T-helper 1 cell treated with Interleukin-12 subunit alpha and Interleukin-12 subunit beta and Interleukin-4 antibody, amounts not matched to agents 30 μg/mL and 1 μg/mL, for 36 hours (primary cell): ENCODE measurements around the gene SERPINA9.

ENCODE experiments used
- H3K27ac Mint-ChIP-seq: one replicate; pipeline ENCODE4 v1.8.0; 2021; ENCODE audit warnings: mild to moderate bottlenecking, mixed read lengths
- H3K27me3 Mint-ChIP-seq: one replicate; pipeline ENCODE4 v1.8.0; 2021; ENCODE audit warnings: low read depth, mixed read lengths
- H3K36me3 Mint-ChIP-seq: one replicate; pipeline ENCODE4 v1.8.0; 2021; ENCODE audit warnings: low read depth, mixed read lengths
- H3K4me1 Mint-ChIP-seq: one replicate; pipeline ENCODE4 v1.8.0; 2021; ENCODE audit warnings: low read depth, mixed read lengths
- H3K4me3 Mint-ChIP-seq: one replicate; pipeline ENCODE4 v1.8.0; 2021; ENCODE audit warnings: mild to moderate bottlenecking, moderate library complexity, mixed read lengths
- H3K9me3 Mint-ChIP-seq: one replicate; pipeline ENCODE4 v1.8.0; 2021; ENCODE audit warnings: mixed read lengths

Gene SERPINA9

GRCh38 chr14:94481468-94482131 is 5.6 kb upstream of the SERPINA9 start:
- H3K27me3 Mint-ChIP-seq: peaks cover 2% of the 10 kb centered on the region
- no peak overlapping the region for H3K4me3 Mint-ChIP-seq
- no peaks in the 10 kb centered on the region for H3K36me3 Mint-ChIP-seq
- H3K27ac Mint-ChIP-seq: no peak overlapping the region
- H3K9me3 Mint-ChIP-seq: peaks cover 18% of the 10 kb centered on the region
- no peaks in the 10 kb centered on the region for H3K4me1 Mint-ChIP-seq

GRCh38 chr14:94480809-94481208 is 4.8 kb upstream of the SERPINA9 start:
- Mint-ChIP-seq H3K9me3 (peaks cover 18% of the 10 kb centered on the region), H3K27me3 (peaks cover 2% of the 10 kb centered on the region), H3K27ac (no peak overlapping the region), H3K4me3 (no peak overlapping the region), H3K4me1 (no peaks in the 10 kb centered on the region), H3K36me3 (no peaks in the 10 kb centered on the region)

GRCh38 chr14:94478420-94478819 is 2.4 kb upstream of the SERPINA9 start:
- H3K27ac Mint-ChIP-seq: no peak overlapping the region
- H3K27me3 Mint-ChIP-seq: peaks cover 2% of the 10 kb centered on the region
- H3K9me3 Mint-ChIP-seq: peaks cover 18% of the 10 kb centered on the region
- no peak overlapping the region for H3K4me3 Mint-ChIP-seq
- H3K4me1 Mint-ChIP-seq: no peaks in the 10 kb centered on the region
- H3K36me3 Mint-ChIP-seq: no peaks in the 10 kb centered on the region

- Mint-ChIP-seq H3K36me3 (no peaks in the 10 kb centered on the region), H3K27ac (no peak overlapping the region), H3K4me1 (no peaks in the 10 kb centered on the region), H3K9me3 (peaks cover 18% of the 10 kb centered on the region), H3K4me3 (no peak overlapping the region), H3K27me3 (no peaks in the 10 kb centered on the region)
These were observed 1.4 kb downstream of the SERPINA9 start for GRCh38 chr14:94474581-94475031.

GRCh38 chr14:94473666-94474410 is 2.2 kb downstream of the SERPINA9 start:
- H3K36me3 Mint-ChIP-seq: no peaks in the 10 kb centered on the region
- H3K9me3 Mint-ChIP-seq: peaks cover 15% of the 10 kb centered on the region
- no peaks in the 10 kb centered on the region for H3K27me3 Mint-ChIP-seq
- no peak overlapping the region for H3K4me3 Mint-ChIP-seq
- H3K4me1 Mint-ChIP-seq: no peaks in the 10 kb centered on the region
- H3K27ac Mint-ChIP-seq: no peak overlapping the region

- no peaks in the 10 kb centered on the region for H3K36me3 Mint-ChIP-seq
- H3K4me1 Mint-ChIP-seq: no peaks in the 10 kb centered on the region
- H3K27me3 Mint-ChIP-seq: no peaks in the 10 kb centered on the region
- no peak overlapping the region for H3K27ac Mint-ChIP-seq
- H3K9me3 Mint-ChIP-seq: peaks cover 5% of the 10 kb centered on the region
- H3K4me3 Mint-ChIP-seq: no peak overlapping the region
These were observed 3.2 kb downstream of the SERPINA9 start for GRCh38 chr14:94472842-94473241.

GRCh38 chr14:94471045-94471444 is 5.0 kb downstream of the SERPINA9 start:
- Mint-ChIP-seq H3K27ac (no peak overlapping the region), H3K9me3 (no peaks in the 10 kb centered on the region), H3K4me3 (no peak overlapping the region), H3K36me3 (no peaks in the 10 kb centered on the region), H3K27me3 (no peaks in the 10 kb centered on the region), H3K4me1 (no peaks in the 10 kb centered on the region)

- Mint-ChIP-seq H3K9me3 (no peaks in the 10 kb centered on the region), H3K36me3 (no peaks in the 10 kb centered on the region), H3K4me3 (no peak overlapping the region), H3K27ac (no peak overlapping the region), H3K4me1 (no peaks in the 10 kb centered on the region), H3K27me3 (no peaks in the 10 kb centered on the region)
These were observed 5.7 kb downstream of the SERPINA9 start for GRCh38 chr14:94470311-94470710.

- Mint-ChIP-seq H3K27me3 (no peaks in the 10 kb centered on the region), H3K4me1 (no peaks in the 10 kb centered on the region), H3K36me3 (no peaks in the 10 kb centered on the region), H3K4me3 (no peak overlapping the region), H3K27ac (no peak overlapping the region), H3K9me3 (peaks cover under 1% of the 10 kb centered on the region)
These were observed 6.7 kb downstream of the SERPINA9 start for GRCh38 chr14:94469261-94469660.

GRCh38 chr14:94467728-94468520 is 8.1 kb downstream of the SERPINA9 start:
- H3K36me3 Mint-ChIP-seq: no peaks in the 10 kb centered on the region
- no peaks in the 10 kb centered on the region for H3K4me1 Mint-ChIP-seq
- no peak overlapping the region for H3K4me3 Mint-ChIP-seq
- no peaks in the 10 kb centered on the region for H3K27me3 Mint-ChIP-seq
- no peak overlapping the region for H3K27ac Mint-ChIP-seq
- peaks cover 3% of the 10 kb centered on the region for H3K9me3 Mint-ChIP-seq

GRCh38 chr14:94466706-94467370 is 9.2 kb downstream of the SERPINA9 start:
- peaks cover 3% of the 10 kb centered on the region for H3K9me3 Mint-ChIP-seq
- H3K4me3 Mint-ChIP-seq: no peak overlapping the region
- H3K27ac Mint-ChIP-seq: no peak overlapping the region
- no peaks in the 10 kb centered on the region for H3K36me3 Mint-ChIP-seq
- no peaks in the 10 kb centered on the region for H3K27me3 Mint-ChIP-seq
- H3K4me1 Mint-ChIP-seq: no peaks in the 10 kb centered on the region

GRCh38 chr14:94465042-94465441 is 11.0 kb downstream of the SERPINA9 start:
- H3K4me3 Mint-ChIP-seq: no peak overlapping the region
- no peaks in the 10 kb centered on the region for H3K27me3 Mint-ChIP-seq

GRCh38 chr14:94464290-94464689 is 11.7 kb downstream of the SERPINA9 start:
- H3K9me3 Mint-ChIP-seq: peaks cover 3% of the 10 kb centered on the region
- no peak overlapping the region for H3K4me3 Mint-ChIP-seq

More at GRCh38 chr14:94465042-94465441, 11.0 kb downstream of the SERPINA9 start:
- no peak overlapping the region for H3K27ac Mint-ChIP-seq
- no peaks in the 10 kb centered on the region for H3K36me3 Mint-ChIP-seq
- H3K9me3 Mint-ChIP-seq: peaks cover 3% of the 10 kb centered on the region
- no peaks in the 10 kb centered on the region for H3K4me1 Mint-ChIP-seq

More at GRCh38 chr14:94464290-94464689, 11.7 kb downstream of the SERPINA9 start:
- H3K27me3 Mint-ChIP-seq: no peaks in the 10 kb centered on the region
- no peak overlapping the region for H3K27ac Mint-ChIP-seq
- H3K36me3 Mint-ChIP-seq: no peaks in the 10 kb centered on the region
- no peaks in the 10 kb centered on the region for H3K4me1 Mint-ChIP-seq
